Measurements from ENCODE around the gene ITGAL.

- TF ChIP-seq CTCF (optimal IDR thresholded peaks at IDR 0.05 in 1 of 3, IDR thresholded peaks at IDR 0.05 in 1 of 3, conservative IDR thresholded peaks at IDR 0.05 in 1 of 3; ENCODE audit: extremely low read depth in 1 of 3, insufficient read depth in 2 of 3, low read length in 3 of 3) = no peak
- no peak for TF ChIP-seq EZH2 (IDR thresholded peaks at IDR 0.05; ENCODE audit: low read length)
Measured at GRCh38 chr16:30464078-30464477, 8.5 kb upstream of the ITGAL start.

Measured in keratinocyte (primary cell).